Tibial nerve (tissue), 4 donors: ENCODE measurements around the gene ARMC9.

Experiments
- CTCF ChIP-seq, 5 experiments: fragments of 200-600 bp in 3 of 5; fragments of 450-650 bp in 2 of 5; sonication (generic) in 3 of 5; IDR thresholded peaks; one replicate each; pipeline ENCODE4 v1.5.1; 2016 to 2019; ENCODE audit warnings: antibody characterized with exemption in 5 of 5, mild to moderate bottlenecking in 3 of 5, moderate library complexity in 2 of 5
- EP300 ChIP-seq, 2 donors: sonication (generic); formaldehyde crosslinking; IDR thresholded peaks; one replicate each; pipeline ENCODE4 v1.6.1; 2017; ENCODE audit warnings: antibody characterized with exemption in 2 of 2, mild to moderate bottlenecking in 1 of 2
- POLR2A ChIP-seq, 2 donors: fragments of 450-650 bp; IDR thresholded peaks; one replicate each; pipeline ENCODE4 v1.6.1; 2017; ENCODE audit warnings: antibody characterized with exemption in 2 of 2, mild to moderate bottlenecking in 2 of 2, moderate library complexity in 2 of 2

DNA sequence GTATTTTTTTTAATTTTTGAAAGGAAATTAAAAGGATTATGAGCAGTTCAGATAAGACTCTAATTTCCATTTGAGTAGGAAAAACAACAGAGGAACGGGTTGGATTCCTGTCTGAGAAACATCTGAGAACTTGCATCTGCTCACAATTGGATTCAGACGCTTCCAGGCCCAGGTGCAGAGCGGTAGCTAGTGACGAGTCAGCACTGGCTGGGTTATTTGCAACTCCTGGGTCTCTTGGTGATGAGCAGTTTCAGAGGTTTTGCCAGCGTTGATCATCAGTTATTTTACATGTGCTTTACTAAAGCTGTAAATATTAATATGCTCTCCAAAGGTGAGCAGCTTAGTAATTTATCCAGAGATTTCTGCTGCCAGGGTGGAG is 158.0 kb downstream of the ARMC9 start:
- TF ChIP-seq CTCF (IDR thresholded peaks at IDR 0.05) (no peak), POLR2A (IDR thresholded peaks at IDR 0.05) (no peak), EP300 (IDR thresholded peaks at IDR 0.05) (no peak)
